ENCODE data around the gene SLC12A7.

SLC12A7 gene

DNA sequence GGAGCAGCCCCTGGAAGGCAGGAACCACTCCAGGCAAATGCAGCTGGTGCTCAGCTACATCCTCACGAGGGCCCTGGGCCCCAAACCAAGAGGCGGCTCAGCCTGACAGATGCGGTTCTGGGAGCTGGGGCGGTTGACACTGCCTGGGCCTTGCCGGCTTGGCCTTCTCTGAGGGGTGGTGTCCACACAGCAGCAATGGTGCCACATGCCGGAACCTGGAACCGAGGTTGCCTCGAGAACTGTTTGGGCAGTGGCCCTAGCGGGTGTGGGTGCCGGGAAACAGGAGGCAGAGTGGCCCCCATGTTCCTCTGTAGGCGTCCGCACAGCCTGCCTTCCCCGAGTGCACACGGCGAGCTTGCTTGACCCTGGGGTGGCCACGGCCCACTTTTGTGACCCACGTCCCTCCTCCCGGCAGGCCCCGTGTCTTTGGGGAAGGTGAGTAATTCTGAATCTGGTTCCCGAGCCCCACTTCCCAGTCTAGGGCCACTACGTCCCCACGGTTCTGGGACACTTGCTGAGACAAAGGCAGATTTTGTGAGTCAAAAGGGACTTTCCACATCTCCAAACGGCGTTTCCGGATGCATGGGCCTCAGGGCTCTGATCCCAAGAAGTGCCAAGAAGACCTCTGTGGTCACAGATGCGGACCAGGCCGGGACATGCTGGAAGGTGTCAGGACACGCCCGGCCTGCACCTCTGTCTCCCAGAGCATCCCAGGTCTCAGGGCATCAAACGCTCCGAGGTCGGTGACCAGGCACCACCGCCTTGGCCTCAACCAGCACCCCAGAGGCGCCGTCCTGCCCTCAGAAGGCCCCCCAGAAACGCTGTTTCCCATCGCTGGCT, 27.7 kb upstream of the SLC12A7 start:
- H3K4me1 ChIP-seq, result peaks cover 0 to 11% (median 0%) of the 10 kb centered on the region in 4 donors
- H3K9me3 ChIP-seq, result no peaks in the 10 kb centered on the region
- intact Hi-C loops (cut with DNase I; ENCODE audit: low total_unique reads), result no loop called here
- H3K36me3 ChIP-seq, result no peaks in the 10 kb centered on the region
- TF ChIP-seq, protein P1, sequence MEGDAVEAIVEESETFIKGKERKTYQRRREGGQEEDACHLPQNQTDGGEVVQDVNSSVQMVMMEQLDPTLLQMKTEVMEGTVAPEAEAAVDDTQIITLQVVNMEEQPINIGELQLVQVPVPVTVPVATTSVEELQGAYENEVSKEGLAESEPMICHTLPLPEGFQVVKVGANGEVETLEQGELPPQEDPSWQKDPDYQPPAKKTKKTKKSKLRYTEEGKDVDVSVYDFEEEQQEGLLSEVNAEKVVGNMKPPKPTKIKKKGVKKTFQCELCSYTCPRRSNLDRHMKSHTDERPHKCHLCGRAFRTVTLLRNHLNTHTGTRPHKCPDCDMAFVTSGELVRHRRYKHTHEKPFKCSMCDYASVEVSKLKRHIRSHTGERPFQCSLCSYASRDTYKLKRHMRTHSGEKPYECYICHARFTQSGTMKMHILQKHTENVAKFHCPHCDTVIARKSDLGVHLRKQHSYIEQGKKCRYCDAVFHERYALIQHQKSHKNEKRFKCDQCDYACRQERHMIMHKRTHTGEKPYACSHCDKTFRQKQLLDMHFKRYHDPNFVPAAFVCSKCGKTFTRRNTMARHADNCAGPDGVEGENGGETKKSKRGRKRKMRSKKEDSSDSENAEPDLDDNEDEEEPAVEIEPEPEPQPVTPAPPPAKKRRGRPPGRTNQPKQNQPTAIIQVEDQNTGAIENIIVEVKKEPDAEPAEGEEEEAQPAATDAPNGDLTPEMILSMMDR (IDR thresholded peaks at IDR 0.05), result no peak
- no peak overlapping the region for H3K27ac ChIP-seq
- peaks cover 0 to 75% of the 10 kb centered on the region in 2 donors for H3K27me3 ChIP-seq
- no peak overlapping the region for H3K4me3 ChIP-seq
- DNase-seq, result no peak

GRCh38 chr5:1138445-1139245, 26.8 kb upstream of the SLC12A7 start:
- H3K27ac ChIP-seq, result no peak overlapping the region
- H3K36me3 ChIP-seq, result no peaks in the 10 kb centered on the region
- peaks cover 0 to 7% (median 0%) of the 10 kb centered on the region in 4 donors for H3K4me1 ChIP-seq
- DNase-seq, result no peak
- no peaks in the 10 kb centered on the region for H3K9me3 ChIP-seq
- TF ChIP-seq, protein P1 (IDR thresholded peaks at IDR 0.05), result no peak
- H3K4me3 ChIP-seq, result no peak overlapping the region
- intact Hi-C loops (cut with DNase I; ENCODE audit: low total_unique reads), result no loop called here
- H3K27me3 ChIP-seq, result peaks cover 0 to 76% of the 10 kb centered on the region in 2 donors

DNA sequence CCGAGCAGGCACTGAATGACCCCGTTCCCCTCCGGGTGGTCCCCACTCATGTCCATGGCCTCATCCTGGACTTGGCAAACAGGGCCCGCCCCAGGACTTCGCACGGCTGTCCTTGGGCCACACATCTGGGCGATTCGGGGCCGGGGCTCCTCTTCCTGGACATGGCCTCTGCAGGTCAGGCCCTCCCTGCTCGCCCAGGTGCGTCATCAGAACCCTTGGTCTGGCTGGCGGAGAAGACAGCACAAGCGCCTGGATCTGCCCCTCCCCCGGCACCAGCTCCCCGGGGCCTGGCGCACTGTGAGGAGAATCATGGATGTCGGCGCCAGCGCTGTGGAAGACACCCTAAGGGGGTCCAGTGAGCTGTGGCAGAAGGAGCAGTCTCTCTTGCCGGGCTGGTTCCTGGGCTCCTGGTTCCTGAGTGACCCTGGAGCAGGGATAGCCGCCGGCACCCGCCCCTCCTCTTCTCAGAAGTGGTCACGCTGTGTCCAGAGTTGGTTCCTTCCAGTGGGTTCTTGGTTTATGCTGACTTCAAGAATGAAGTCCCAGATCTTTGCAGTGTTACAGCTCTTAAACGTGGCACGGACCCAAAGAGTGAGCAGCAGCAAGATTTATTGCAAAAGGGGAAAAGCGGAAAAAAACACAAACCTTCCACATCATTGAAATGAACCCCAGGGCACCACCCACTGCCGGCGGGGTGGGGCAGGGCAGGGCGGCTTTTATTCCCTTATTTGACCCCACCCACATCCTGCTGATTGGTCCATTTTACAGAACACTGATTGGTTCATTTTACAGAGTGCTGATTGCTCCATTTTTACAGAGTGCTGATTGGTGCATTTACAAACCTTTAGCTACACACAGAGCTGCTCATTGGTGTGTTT, 25.9 kb upstream of the SLC12A7 start:
- H3K27me3 ChIP-seq, result peaks cover 0 to 79% of the 10 kb centered on the region in 2 donors
- H3K27ac ChIP-seq, result no peak overlapping the region
- intact Hi-C loops (cut with DNase I; ENCODE audit: low total_unique reads), result no loop called here
- peaks cover 0 to 7% (median 0%) of the 10 kb centered on the region in 4 donors for H3K4me1 ChIP-seq
- DNase-seq, result peak in 1 of 2 donors; percentile 42
- H3K4me3 ChIP-seq, result no peak overlapping the region
- H3K9me3 ChIP-seq, result no peaks in the 10 kb centered on the region
- TF ChIP-seq, protein P1 (IDR thresholded peaks at IDR 0.05), result no peak
- no peaks in the 10 kb centered on the region for H3K36me3 ChIP-seq

- intact Hi-C loops (cut with DNase I; ENCODE audit: low total_unique reads), result no loop called here
- Histone ChIP-seq H3K27me3 (peaks cover 0 to 81% of the 10 kb centered on the region in 2 donors), H3K27ac (no peak overlapping the region), H3K4me3 (no peak overlapping the region), H3K4me1 (peaks cover 0 to 7% (median 0%) of the 10 kb centered on the region in 4 donors), H3K9me3 (no peaks in the 10 kb centered on the region), H3K36me3 (no peaks in the 10 kb centered on the region)
- no peak for DNase-seq
- TF ChIP-seq, protein P1 (IDR thresholded peaks at IDR 0.05), result no peak
Measured at GRCh38 chr5:1136814-1137213, 25.0 kb upstream of the SLC12A7 start.
